Aorta (tissue), 5 donors: ENCODE results near the gene GBA3. TPM values are rescaled to one million over a fixed set of nuclear protein-coding genes. Genes with fewer than 3 reads are reported as not detected.

Experiments used
- ATAC-seq: fragments of 200-7000 bp; cut with Tn5 transposase; one replicate; pipeline ENCODE4 v1.9.1; 2022; ENCODE audit warnings: moderate library complexity; ENCODE audit not compliant: low FRiP score
- DNase-seq, 2 donors: peaks; one replicate each; pipeline ENCODE4 v3.0.0-alpha.2; 2020
- H3K27ac ChIP-seq, 2 donors: one replicate each; pipeline ENCODE4 v1.5.1; 2013; ENCODE audit warnings: low read length in 2 of 2, mild to moderate bottlenecking in 2 of 2, moderate library complexity in 2 of 2, control low read depth in 1 of 2, inconsistent platforms in 1 of 2, low read depth in 1 of 2
- H3K27me3 ChIP-seq, 2 donors: one replicate each; pipeline ENCODE4 v1.6.1; 2013; ENCODE audit warnings: control low read depth in 1 of 2, low read length in 1 of 2, mild to moderate bottlenecking in 1 of 2, moderate library complexity in 1 of 2; ENCODE audit not compliant: insufficient read depth in 2 of 2, control insufficient read depth in 1 of 2
- H3K36me3 ChIP-seq, 2 donors: one replicate each; pipeline ENCODE4 v1.6.1; 2013; ENCODE audit warnings: control low read depth in 1 of 2, low read length in 1 of 2, mild to moderate bottlenecking in 1 of 2; ENCODE audit not compliant: insufficient read depth in 2 of 2, control insufficient read depth in 1 of 2
- H3K4me1 ChIP-seq, 2 donors: one replicate each; pipeline ENCODE4 v1.6.1; 2013; ENCODE audit warnings: low read length in 2 of 2, control low read depth in 1 of 2, mild to moderate bottlenecking in 1 of 2, moderate library complexity in 1 of 2; ENCODE audit not compliant: insufficient read depth in 2 of 2, control insufficient read depth in 1 of 2
- H3K4me3 ChIP-seq, 2 donors: one replicate each; pipeline ENCODE4 v1.5.1; 2013; ENCODE audit warnings: low read length in 2 of 2, control low read depth in 1 of 2, mild to moderate bottlenecking in 1 of 2
- H3K9me3 ChIP-seq: one replicate; pipeline ENCODE4 v1.6.1; 2013; ENCODE audit warnings: mild to moderate bottlenecking, low read length; ENCODE audit not compliant: control insufficient read depth
- WGBS, 2 donors: extraction: QIAGEN DNeasy Blood & Tissue Kit; methylation state at CpG; one replicate each; pipeline ENCODE4 v1.1.7; 2013; 5-methylcytosine and 5-hydroxymethylcytosine counted together
- intact Hi-C, 2 donors: fragments of 100-400 bp; cut with DNase I; formaldehyde crosslinking; loops; one replicate each; pipeline versions ENCODE4 v1.14.2 to v1.15.0; 2022
- polyA plus RNA-seq, 2 donors: library from polyadenylated mRNA; stranded (reverse); fragments of 200-250 nt; gene quantifications; one replicate each; pipeline ENCODE4 v1.2.3, GENCODE V29; 2013
- total RNA-seq, 2 donors: library from RNA; stranded (reverse); fragmentation: NEBNext Ultra II Directional; extraction: Animal tissue kit (Norgen Biotek cat#: 25700); gene quantifications; one replicate each; pipeline ENCODE4 v1.2.1, GENCODE V29; 2021
- donor health status: healthy with polysubstance abuse.
- donor health status: Bipolar disorder and iron deficiency.
- donor health status: DM: no; HTN: no; CAD: no.
- donor health status: DM: no; HTN: no; CAD: no.
- donor health status: DM: yes; HTN: yes; CAD: no.

The GBA3 gene
- total and polyA plus RNA-seq, 4 donors, result 59.6 TPM; not detected in 3

DNA sequence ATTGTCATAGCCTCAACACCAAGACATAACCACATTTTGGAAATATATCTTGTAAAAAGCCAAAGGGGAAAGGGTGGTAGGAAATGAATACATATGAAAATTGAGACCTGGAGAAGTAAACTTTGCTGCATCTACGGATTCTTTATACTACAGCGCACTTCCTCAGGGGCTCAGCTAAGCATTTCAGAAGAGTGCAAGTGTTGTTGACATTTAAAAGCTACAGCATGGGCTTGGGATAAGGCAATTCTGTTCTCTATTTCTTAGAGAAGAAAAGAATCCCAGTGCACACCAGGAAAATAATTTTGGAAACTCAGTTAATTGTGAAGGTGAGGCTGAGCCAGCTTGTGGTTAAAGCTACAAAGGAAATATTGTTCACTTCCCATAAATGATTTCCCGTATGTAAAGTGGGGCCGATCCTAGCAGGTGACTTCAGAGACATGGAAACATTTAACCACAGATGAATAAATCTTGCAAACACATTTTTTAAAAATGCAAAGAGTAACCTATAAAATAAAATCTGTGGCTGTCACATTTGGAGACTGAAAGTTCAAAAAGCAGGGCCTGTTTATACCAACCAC is 12.6 kb upstream of the GBA3 start:
- H3K27me3 ChIP-seq, result no peaks in the 10 kb centered on the region
- DNase-seq (no peak), ATAC-seq (no peak)
- no peaks in the 10 kb centered on the region for H3K9me3 ChIP-seq
- no peak overlapping the region for H3K4me3 ChIP-seq
- intact Hi-C loops, result no loop called here
- H3K36me3 ChIP-seq, result no peaks in the 10 kb centered on the region
- no peaks in the 10 kb centered on the region for H3K4me1 ChIP-seq
- 73 to 76% methylated on average over 4 of the region's 4 CpGs for WGBS, 2 donors
- no peak overlapping the region for H3K27ac ChIP-seq

DNA sequence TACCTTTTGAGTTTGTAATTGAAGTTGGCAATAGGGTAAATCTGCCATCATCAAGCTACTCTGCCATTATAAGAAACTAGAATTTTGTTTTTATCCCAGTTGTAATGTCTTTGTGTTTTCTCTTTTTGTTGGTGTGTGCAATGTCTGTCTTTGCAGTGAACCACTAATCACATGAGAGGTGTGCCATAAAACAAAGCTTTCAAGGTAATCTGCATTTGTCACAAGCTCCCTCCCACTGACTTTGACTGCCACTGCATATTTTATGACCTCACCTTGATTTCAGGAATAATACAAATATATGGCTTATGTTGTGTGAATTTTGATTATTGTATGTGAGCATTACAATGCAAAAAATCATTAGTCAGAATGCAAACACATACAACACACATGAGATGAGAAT is 9.0 kb upstream of the GBA3 start:
- Histone ChIP-seq H3K4me3 (no peak overlapping the region), H3K36me3 (no peaks in the 10 kb centered on the region), H3K27ac (no peak overlapping the region), H3K27me3 (no peaks in the 10 kb centered on the region), H3K4me1 (peaks cover 0 to 2% of the 10 kb centered on the region in 2 donors), H3K9me3 (no peaks in the 10 kb centered on the region)
- DNase-seq (no peak), ATAC-seq (no peak)
- intact Hi-C loops, result no loop called here

- Histone ChIP-seq H3K4me3 (no peak overlapping the region), H3K36me3 (no peaks in the 10 kb centered on the region)
Observed at GRCh38 chr4:22686141-22686540, 6.6 kb upstream of the GBA3 start.

DNA sequence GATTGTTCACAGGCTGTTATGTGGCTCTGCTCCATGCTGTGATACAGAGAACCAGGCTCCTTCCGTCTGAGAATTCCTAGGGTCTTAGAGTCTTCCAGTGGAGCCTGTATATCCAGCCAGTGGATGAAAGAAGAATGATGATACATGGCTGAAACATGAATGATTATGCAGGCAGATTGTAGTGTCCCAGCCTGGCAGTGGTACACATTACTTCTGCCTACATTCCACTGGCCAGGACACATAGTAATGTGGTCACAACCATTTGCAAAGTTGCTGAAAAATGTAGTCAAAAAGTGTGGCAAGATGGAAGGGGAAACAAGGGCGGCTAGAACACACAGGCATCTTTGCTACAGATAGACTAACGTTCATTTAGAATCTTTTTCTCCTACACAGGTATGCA is 4.5 kb upstream of the GBA3 start:
- intact Hi-C loops, result loop anchor here in 1 of 2 donors (2.0 kb wide), 1 partner anchor 277 kb away; no protein-coding TSS in a partner anchor
- H3K36me3 ChIP-seq, result no peaks in the 10 kb centered on the region

More at GRCh38 chr4:22686141-22686540, 6.6 kb upstream of the GBA3 start:
- WGBS, 2 donors, result 15 to 18% methylated on average over 5 of the region's 5 CpGs
- Histone ChIP-seq H3K4me1 (peaks cover 0 to 2% of the 10 kb centered on the region in 2 donors), H3K27ac (no peak overlapping the region), H3K27me3 (no peaks in the 10 kb centered on the region), H3K9me3 (no peaks in the 10 kb centered on the region)
- ATAC-seq (no peak), DNase-seq (no peak)
- intact Hi-C loops, result no loop called here

DNA sequence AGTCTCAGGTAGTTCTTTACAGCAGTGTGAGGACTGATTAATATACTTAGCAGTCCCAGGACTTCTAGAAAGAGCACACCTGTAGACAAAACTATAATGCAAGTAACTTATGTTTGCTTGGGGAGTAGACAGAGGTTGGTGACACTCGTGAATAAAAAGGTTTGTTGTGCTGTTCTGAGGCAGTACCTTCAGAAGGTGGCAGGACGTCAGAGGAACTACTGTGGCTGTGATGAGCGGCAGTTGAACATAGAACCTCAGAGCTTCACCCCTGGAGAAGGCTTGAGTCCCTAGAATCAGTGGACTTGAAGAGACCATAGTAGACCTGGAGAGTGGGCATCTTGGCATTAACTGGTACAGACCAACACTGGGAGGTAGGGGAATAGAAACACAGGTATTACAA is 3.3 kb upstream of the GBA3 start:
- intact Hi-C loops, result loop anchor here in 1 of 2 donors (2.0 kb wide), 1 partner anchor 279 kb away; no protein-coding TSS in a partner anchor
- H3K4me1 ChIP-seq, result peaks cover 0 to 2% of the 10 kb centered on the region in 2 donors
- 92% methylated on average over 3 of the region's 3 CpGs for WGBS, 2 donors
- DNase-seq, result no peak
- H3K4me3 ChIP-seq, result no peak overlapping the region
- no peak for ATAC-seq
- H3K27ac ChIP-seq, result no peak overlapping the region
- H3K36me3 ChIP-seq, result no peaks in the 10 kb centered on the region
- no peaks in the 10 kb centered on the region for H3K27me3 ChIP-seq
- no peaks in the 10 kb centered on the region for H3K9me3 ChIP-seq

More for the DNA sequence above, 4.5 kb upstream of the GBA3 start:
- Histone ChIP-seq H3K27ac (no peak overlapping the region), H3K9me3 (no peaks in the 10 kb centered on the region), H3K4me1 (peaks cover 0 to 2% of the 10 kb centered on the region in 2 donors), H3K4me3 (no peak overlapping the region), H3K27me3 (no peaks in the 10 kb centered on the region)
- 87 to 93% methylated on average over 3 of the region's 3 CpGs for WGBS, 2 donors
- no peak for ATAC-seq
- no peak for DNase-seq

- Histone ChIP-seq H3K36me3 (no peaks in the 10 kb centered on the region), H3K4me3 (no peak overlapping the region), H3K27ac (no peak overlapping the region), H3K27me3 (no peaks in the 10 kb centered on the region), H3K4me1 (no peaks in the 10 kb centered on the region), H3K9me3 (no peaks in the 10 kb centered on the region)
- ATAC-seq, result no peak
- DNase-seq, result no peak
- intact Hi-C loops, result loop anchor here in 1 of 2 donors (10.0 kb wide), 1 partner anchor 900 kb away; no protein-coding TSS in a partner anchor
- 94 to 99% methylated on average over 1 of the region's 1 CpG for WGBS, 2 donors
Observed at GRCh38 chr4:22695029-22695428, 2.3 kb downstream of the GBA3 start.

DNA sequence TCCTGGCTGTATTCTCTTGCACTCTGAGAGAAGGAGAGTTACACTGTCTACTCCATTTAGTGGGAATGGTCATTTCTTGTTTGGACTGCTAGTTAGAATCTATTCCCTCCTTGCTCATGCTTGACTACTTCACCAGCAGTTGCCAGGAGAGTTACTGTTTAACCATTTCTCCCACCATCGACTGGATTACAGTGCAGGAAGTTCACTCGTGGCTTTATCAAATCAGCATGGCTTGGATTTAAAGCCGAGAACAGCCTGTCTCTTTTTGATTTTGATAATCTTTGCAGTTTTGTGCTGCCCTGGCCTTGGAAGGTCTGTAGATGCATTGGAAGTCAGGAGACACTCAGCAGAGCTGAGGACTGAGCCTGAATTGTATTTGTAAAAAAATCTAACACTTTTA is 3.2 kb downstream of the GBA3 start:
- intact Hi-C loops, result loop anchor here in 1 of 2 donors (10.0 kb wide), 1 partner anchor 901 kb away; no protein-coding TSS in a partner anchor
- H3K36me3 ChIP-seq, result no peaks in the 10 kb centered on the region
- H3K27ac ChIP-seq, result no peak overlapping the region
- no peaks in the 10 kb centered on the region for H3K27me3 ChIP-seq
- 39 to 53% methylated on average over 3 of the region's 3 CpGs for WGBS, 2 donors
- no peaks in the 10 kb centered on the region for H3K4me1 ChIP-seq
- DNase-seq, result no peak
- no peaks in the 10 kb centered on the region for H3K9me3 ChIP-seq
- no peak for ATAC-seq
- no peak overlapping the region for H3K4me3 ChIP-seq

GRCh38 chr4:22703912-22704311 is 11.2 kb downstream of the GBA3 start:
- H3K27me3 ChIP-seq, result no peaks in the 10 kb centered on the region
- ATAC-seq, result no peak
- H3K9me3 ChIP-seq, result no peaks in the 10 kb centered on the region
- H3K4me1 ChIP-seq, result no peaks in the 10 kb centered on the region
- 74 to 75% methylated on average over 6 of the region's 6 CpGs for WGBS, 2 donors
- DNase-seq, result no peak
- no peaks in the 10 kb centered on the region for H3K36me3 ChIP-seq
- no peak overlapping the region for H3K27ac ChIP-seq
- intact Hi-C loops, result no loop called here
- no peak overlapping the region for H3K4me3 ChIP-seq

GRCh38 chr4:22707390-22707789 is 14.7 kb downstream of the GBA3 start:
- no peak overlapping the region for H3K4me3 ChIP-seq
- H3K27me3 ChIP-seq, result no peaks in the 10 kb centered on the region
- no peaks in the 10 kb centered on the region for H3K9me3 ChIP-seq
- intact Hi-C loops, result no loop called here
- H3K4me1 ChIP-seq, result peaks cover 0 to 1% of the 10 kb centered on the region in 2 donors
- ATAC-seq (no peak), DNase-seq (no peak)
- no peaks in the 10 kb centered on the region for H3K36me3 ChIP-seq
- 68 to 71% methylated on average over 1 of the region's 1 CpG for WGBS, 2 donors
- H3K27ac ChIP-seq, result no peak overlapping the region
